Left lung (tissue), 10 donors: Measurements from ENCODE around the gene BTRC. TPM values are rescaled to one million over a fixed set of nuclear protein-coding genes. Genes with fewer than 3 reads are reported as not detected.

Source experiments
- ATAC-seq: fragments of 200-7000 bp; cut with Tn5 transposase; one replicate; pipeline ENCODE4 v1.9.1; 2020; ENCODE audit warnings: moderate library complexity
- DNase-seq, 4 donors: peaks; one replicate each; pipeline ENCODE4 v3.0.0-alpha.2; 2013 to 2020
- H3K27ac ChIP-seq, 2 donors: fragments of 200-600 bp; sonication (generic) in 1 of 2; one replicate each; pipeline versions ENCODE4 v1.5.0 to v1.8.0; 2020 to 2021
- H3K27me3 ChIP-seq, 2 donors: fragments of 200-600 bp; sonication (generic) in 1 of 2; one replicate each; pipeline versions ENCODE4 v1.5.0 to v1.8.0; 2020 to 2021
- H3K36me3 ChIP-seq, 2 donors: fragments of 200-600 bp; sonication (generic) in 1 of 2; one replicate each; pipeline versions ENCODE4 v1.5.0 to v1.8.0; 2020 to 2021
- H3K4me1 ChIP-seq, 2 donors: fragments of 200-600 bp; one replicate each; pipeline ENCODE4 v1.8.0; 2021
- H3K4me3 ChIP-seq, 2 donors: fragments of 200-600 bp; sonication (generic) in 1 of 2; one replicate each; pipeline versions ENCODE4 v1.5.0 to v1.8.0; 2020 to 2021; ENCODE audit warnings: mild to moderate bottlenecking in 1 of 2
- H3K9me3 ChIP-seq, 2 donors: fragments of 200-600 bp; sonication (generic) in 1 of 2; one replicate each; pipeline versions ENCODE4 v1.5.0 to v1.8.0; 2020 to 2021
- CTCF ChIP-seq, 2 donors: fragments of 200-600 bp; sonication (generic) in 1 of 2; IDR thresholded peaks; one replicate each; pipeline versions ENCODE4 v1.5.0 to v1.8.0; 2021; ENCODE audit warnings: antibody characterized with exemption in 2 of 2
- intact Hi-C, 2 donors: fragments of 100-400 bp; cut with DNase I; formaldehyde crosslinking; loops; one replicate each; pipeline versions ENCODE4 v1.11.2 to v1.14.2; 2022
- polyA plus RNA-seq, 6 donors: library from polyadenylated mRNA; unstranded; fragments of 120-200 nt; gene quantifications; one replicate each; pipeline ENCODE4 v1.2.1, GENCODE V29; 2013; ENCODE audit not compliant: insufficient read length in 6 of 6
- total RNA-seq, 2 donors: library from RNA; stranded (reverse); fragmentation: NEBNext Ultra II Directional; extraction: Animal tissue kit (Norgen Biotek cat#: 25700); gene quantifications; one replicate each; pipeline ENCODE4 v1.2.1, GENCODE V29; 2021
- donor health status: DM: no; HTN: yes; CAD: no.
- donor health status: DM: no; HTN: no; CAD: no.

Gene BTRC
- total and polyA plus RNA-seq, 8 donors, result 16.8 to 28.7 (median 25.1) TPM

GRCh38 chr10:101575091-101575490 is 221.1 kb downstream of the BTRC start:
- Histone ChIP-seq H3K4me1 (peaks cover 7 to 11% of the 10 kb centered on the region in 2 donors), H3K4me3 (no peak overlapping the region), H3K36me3 (peaks cover 0 to 27% of the 10 kb centered on the region in 2 donors), H3K27ac (no peak overlapping the region), H3K9me3 (peaks cover 0 to 7% of the 10 kb centered on the region in 2 donors), H3K27me3 (peaks cover 0 to 9% of the 10 kb centered on the region in 2 donors)
- no peak for TF ChIP-seq CTCF (IDR thresholded peaks at IDR 0.05)
- intact Hi-C loops, result no loop called here
- DNase-seq, result no peak
- no peak for ATAC-seq

- H3K9me3 ChIP-seq, result peaks cover 0 to 7% of the 10 kb centered on the region in 2 donors
- H3K27me3 ChIP-seq, result peaks cover 0 to 5% of the 10 kb centered on the region in 2 donors
- peaks cover 0 to 32% of the 10 kb centered on the region in 2 donors for H3K36me3 ChIP-seq
- intact Hi-C loops, result no loop called here
- no peak for TF ChIP-seq CTCF (IDR thresholded peaks at IDR 0.05)
- H3K4me3 ChIP-seq, result no peak overlapping the region
- ATAC-seq (no peak), DNase-seq (no peak)
- H3K27ac ChIP-seq, result no peak overlapping the region
- H3K4me1 ChIP-seq, result peaks cover 3 to 5% of the 10 kb centered on the region in 2 donors
Measured at GRCh38 chr10:101575580-101576210, 221.7 kb downstream of the BTRC start.

- no peaks in the 10 kb centered on the region for H3K4me1 ChIP-seq
- peaks cover 0 to 7% of the 10 kb centered on the region in 2 donors for H3K9me3 ChIP-seq
- H3K27ac ChIP-seq, result no peak overlapping the region
- H3K36me3 ChIP-seq, result peaks cover 0 to 37% of the 10 kb centered on the region in 2 donors
- no peak overlapping the region for H3K4me3 ChIP-seq
- ATAC-seq (no peak), DNase-seq (no peak)
- intact Hi-C loops, result no loop called here
- no peak for TF ChIP-seq CTCF (IDR thresholded peaks at IDR 0.05)
- no peaks in the 10 kb centered on the region for H3K27me3 ChIP-seq
Measured at GRCh38 chr10:101576211-101576863, 222.4 kb downstream of the BTRC start.

GRCh38 chr10:101577121-101577871 is 223.3 kb downstream of the BTRC start:
- Histone ChIP-seq H3K9me3 (peaks cover 0 to 7% of the 10 kb centered on the region in 2 donors), H3K27me3 (no peaks in the 10 kb centered on the region), H3K4me1 (no peaks in the 10 kb centered on the region), H3K36me3 (peaks cover 0 to 42% of the 10 kb centered on the region in 2 donors), H3K27ac (no peak overlapping the region), H3K4me3 (no peak overlapping the region)
- no peak for DNase-seq
- ATAC-seq, result no peak
- intact Hi-C loops, result no loop called here
- no peak for TF ChIP-seq CTCF (IDR thresholded peaks at IDR 0.05)

- no peak overlapping the region for H3K4me3 ChIP-seq
- no peak overlapping the region for H3K27ac ChIP-seq
- H3K27me3 ChIP-seq, result no peaks in the 10 kb centered on the region
- H3K36me3 ChIP-seq, result peaks cover 0 to 51% of the 10 kb centered on the region in 2 donors
- ATAC-seq (no peak), DNase-seq (no peak)
- no peak for TF ChIP-seq CTCF (IDR thresholded peaks at IDR 0.05)
- peaks cover 0 to under 1% of the 10 kb centered on the region in 2 donors for H3K9me3 ChIP-seq
- no peaks in the 10 kb centered on the region for H3K4me1 ChIP-seq
- intact Hi-C loops, result no loop called here
Measured at GRCh38 chr10:101578192-101578591, 224.2 kb downstream of the BTRC start.
